Esophagus squamous epithelium (tissue), 5 donors: ENCODE results near the gene RTL1. TPM values are rescaled to one million over a fixed set of nuclear protein-coding genes. Genes with fewer than 3 reads are reported as not detected.

Experiments used
- DNase-seq: peaks from one replicate; lab custom pipeline; 2025; lab: John Stamatoyannopoulos, UW
- H3K27ac ChIP-seq, 4 donors: fragments of 200-600 bp; sonication (generic); one replicate each; pipeline ENCODE4 v1.5.1; 2016 to 2019; ENCODE audit warnings: mild to moderate bottlenecking in 1 of 4
- H3K27me3 ChIP-seq, 4 donors: fragments of 200-600 bp; sonication (generic); 1 replicate in 3 of 4; 2 replicates in 1 of 4; pipeline versions ENCODE4 v1.5.1 to v1.6.0; 2017 to 2021; ENCODE audit warnings: antibody characterized with exemption in 1 of 4
- H3K36me3 ChIP-seq, 3 donors: fragments of 200-600 bp; sonication (generic); one replicate each; pipeline ENCODE4 v1.5.1; 2016 to 2019
- H3K4me1 ChIP-seq, 3 donors: fragments of 200-600 bp; sonication (generic); one replicate each; pipeline ENCODE4 v1.5.1; 2017 to 2019
- H3K4me3 ChIP-seq, 4 donors: fragments of 200-600 bp; sonication (generic); 1 replicate in 3 of 4; 2 replicates in 1 of 4; pipeline ENCODE4 v1.5.1; 2016 to 2019; ENCODE audit warnings: mild to moderate bottlenecking in 2 of 4, moderate library complexity in 1 of 4
- H3K9me3 ChIP-seq, 3 donors: fragments of 200-600 bp; sonication (generic); one replicate each; pipeline ENCODE4 v1.5.1; 2016 to 2019
- POLR2A ChIP-seq, 4 donors: fragments of 450-650 bp; IDR thresholded peaks; one replicate each; pipeline ENCODE4 v1.6.1; 2017; ENCODE audit warnings: antibody characterized with exemption in 4 of 4, mild to moderate bottlenecking in 4 of 4, moderate library complexity in 3 of 4
- WGBS, 2 donors: methylation state at CpG; one replicate each; pipeline ENCODE4 v1.1.5; 2018; 5-methylcytosine and 5-hydroxymethylcytosine counted together
- intact Hi-C: fragments of 100-400 bp; cut with DNase I; formaldehyde crosslinking; loops from one replicate; pipeline ENCODE4 v1.15.0; 2022
- total RNA-seq, 4 donors: library from RNA; depleted of rRNA; stranded (reverse); fragments of >200 nt; gene quantifications; one replicate each; pipeline ENCODE4 v1.1.0, GENCODE V29; 2016
- TF ChIP-seq, protein P1 (sequence below), 6 experiments: fragments of 450-650 bp in 4 of 6; fragments of 200-600 bp in 2 of 6; sonication (generic) in 2 of 6; IDR thresholded peaks; one replicate each; pipeline ENCODE4 v1.5.1; 2016 to 2019; ENCODE audit warnings: antibody characterized with exemption in 6 of 6, mild to moderate bottlenecking in 4 of 6, moderate library complexity in 4 of 6
- donor health status: DM: yes; HTN: yes; CAD: no.

RTL1 gene
- total RNA-seq, 4 donors from 2014 or later: not detected

DNA sequence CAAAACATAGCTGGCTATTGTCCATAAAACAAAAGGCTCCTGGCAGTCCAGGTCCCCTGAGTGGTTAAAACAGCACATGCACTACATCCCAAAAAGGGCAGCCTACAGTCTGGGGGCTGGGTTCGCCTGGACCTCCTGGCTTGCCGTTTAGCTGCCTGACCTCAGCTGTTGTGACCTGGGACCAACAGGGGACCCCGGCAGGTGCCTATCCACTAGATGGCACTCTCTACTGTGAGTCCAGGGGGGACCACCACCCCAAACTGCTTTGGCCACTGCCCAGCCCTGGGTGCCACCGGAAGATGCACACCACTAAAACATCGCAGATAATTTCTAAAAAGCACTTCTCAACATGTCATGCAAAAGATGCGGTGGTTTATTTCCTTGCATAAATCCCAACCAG is 2.9 kb upstream of the RTL1 start:
- no peaks in the 10 kb centered on the region for H3K9me3 ChIP-seq
- H3K27me3 ChIP-seq: peaks cover 0 to 60% (median 0%) of the 10 kb centered on the region in 4 donors
- H3K4me1 ChIP-seq: peaks cover 0 to 6% (median 3%) of the 10 kb centered on the region in 3 donors
- intact Hi-C loops: no loop called here
- no peak overlapping the region for H3K4me3 ChIP-seq
- TF ChIP-seq, protein P1, sequence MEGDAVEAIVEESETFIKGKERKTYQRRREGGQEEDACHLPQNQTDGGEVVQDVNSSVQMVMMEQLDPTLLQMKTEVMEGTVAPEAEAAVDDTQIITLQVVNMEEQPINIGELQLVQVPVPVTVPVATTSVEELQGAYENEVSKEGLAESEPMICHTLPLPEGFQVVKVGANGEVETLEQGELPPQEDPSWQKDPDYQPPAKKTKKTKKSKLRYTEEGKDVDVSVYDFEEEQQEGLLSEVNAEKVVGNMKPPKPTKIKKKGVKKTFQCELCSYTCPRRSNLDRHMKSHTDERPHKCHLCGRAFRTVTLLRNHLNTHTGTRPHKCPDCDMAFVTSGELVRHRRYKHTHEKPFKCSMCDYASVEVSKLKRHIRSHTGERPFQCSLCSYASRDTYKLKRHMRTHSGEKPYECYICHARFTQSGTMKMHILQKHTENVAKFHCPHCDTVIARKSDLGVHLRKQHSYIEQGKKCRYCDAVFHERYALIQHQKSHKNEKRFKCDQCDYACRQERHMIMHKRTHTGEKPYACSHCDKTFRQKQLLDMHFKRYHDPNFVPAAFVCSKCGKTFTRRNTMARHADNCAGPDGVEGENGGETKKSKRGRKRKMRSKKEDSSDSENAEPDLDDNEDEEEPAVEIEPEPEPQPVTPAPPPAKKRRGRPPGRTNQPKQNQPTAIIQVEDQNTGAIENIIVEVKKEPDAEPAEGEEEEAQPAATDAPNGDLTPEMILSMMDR (IDR thresholded peaks at IDR 0.05): no peak
- TF ChIP-seq POLR2A (IDR thresholded peaks at IDR 0.05): no peak
- 58 to 100% methylated on average over 1 to 4 of the region's 6 CpGs for WGBS, 2 donors
- H3K27ac ChIP-seq: no peak overlapping the region
- no peak for DNase-seq
- no peaks in the 10 kb centered on the region for H3K36me3 ChIP-seq

- no peaks in the 10 kb centered on the region for H3K9me3 ChIP-seq
- WGBS, 2 donors: 79 to 90% methylated on average over 9 to 11 of the region's 12 CpGs
- no peak overlapping the region for H3K4me3 ChIP-seq
- H3K27ac ChIP-seq: no peak overlapping the region
- H3K36me3 ChIP-seq: no peaks in the 10 kb centered on the region
- DNase-seq: no peak
- peaks cover 0 to 73% (median 0%) of the 10 kb centered on the region in 4 donors for H3K27me3 ChIP-seq
- no peak for TF ChIP-seq POLR2A (IDR thresholded peaks at IDR 0.05)
- TF ChIP-seq, protein P1 (IDR thresholded peaks at IDR 0.05): no peak
- H3K4me1 ChIP-seq: peaks cover 0 to 8% (median 0%) of the 10 kb centered on the region in 3 donors
- intact Hi-C loops: no loop called here
Observed at GRCh38 chr14:100905166-100905565, 1.6 kb upstream of the RTL1 start.

GRCh38 chr14:100904307-100905087 is 975 bp upstream of the RTL1 start:
- H3K4me1 ChIP-seq: peaks cover 0 to 15% (median 0%) of the 10 kb centered on the region in 3 donors
- TF ChIP-seq, protein P1 (IDR thresholded peaks at IDR 0.05): peak in 1 of 6 experiments; percentile 7
- TF ChIP-seq POLR2A (IDR thresholded peaks at IDR 0.05): no peak
- H3K36me3 ChIP-seq: no peaks in the 10 kb centered on the region
- intact Hi-C loops: no loop called here
- H3K4me3 ChIP-seq: no peak overlapping the region
- peaks cover 0 to 79% (median 0%) of the 10 kb centered on the region in 4 donors for H3K27me3 ChIP-seq
- no peak for DNase-seq
- 36 to 52% methylated on average over 5 to 8 of the region's 45 CpGs for WGBS, 2 donors
- no peak overlapping the region for H3K27ac ChIP-seq
- H3K9me3 ChIP-seq: no peaks in the 10 kb centered on the region

DNA sequence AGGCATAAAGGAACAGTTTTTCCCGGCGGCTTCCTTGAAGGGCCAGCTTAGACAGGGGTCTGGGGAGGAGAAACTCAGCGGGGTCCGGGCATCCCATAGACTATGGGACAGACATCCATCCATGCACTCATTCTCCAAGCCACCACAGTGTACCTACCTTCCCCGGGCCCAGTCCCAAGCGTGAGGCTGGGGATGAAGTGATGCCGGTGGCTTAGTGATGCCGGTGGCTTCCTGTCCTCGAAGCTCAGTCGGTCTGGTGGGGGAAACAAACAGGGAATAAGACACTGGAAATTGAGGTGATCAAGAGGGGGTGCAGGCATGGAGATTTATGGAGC is 421 bp downstream of the RTL1 start:
- no peaks in the 10 kb centered on the region for H3K36me3 ChIP-seq
- H3K9me3 ChIP-seq: no peaks in the 10 kb centered on the region
- H3K27me3 ChIP-seq: peaks cover 0 to 93% (median 0%) of the 10 kb centered on the region in 4 donors
- intact Hi-C loops: no loop called here
- no peak for TF ChIP-seq POLR2A (IDR thresholded peaks at IDR 0.05)
- TF ChIP-seq, protein P1 (IDR thresholded peaks at IDR 0.05): no peak
- WGBS, 2 donors: 81 to 93% methylated on average over 8 of the region's 10 CpGs
- H3K4me1 ChIP-seq: peaks cover 0 to 19% (median 0%) of the 10 kb centered on the region in 3 donors
- H3K4me3 ChIP-seq: no peak overlapping the region
- no peak for DNase-seq
- no peak overlapping the region for H3K27ac ChIP-seq

DNA sequence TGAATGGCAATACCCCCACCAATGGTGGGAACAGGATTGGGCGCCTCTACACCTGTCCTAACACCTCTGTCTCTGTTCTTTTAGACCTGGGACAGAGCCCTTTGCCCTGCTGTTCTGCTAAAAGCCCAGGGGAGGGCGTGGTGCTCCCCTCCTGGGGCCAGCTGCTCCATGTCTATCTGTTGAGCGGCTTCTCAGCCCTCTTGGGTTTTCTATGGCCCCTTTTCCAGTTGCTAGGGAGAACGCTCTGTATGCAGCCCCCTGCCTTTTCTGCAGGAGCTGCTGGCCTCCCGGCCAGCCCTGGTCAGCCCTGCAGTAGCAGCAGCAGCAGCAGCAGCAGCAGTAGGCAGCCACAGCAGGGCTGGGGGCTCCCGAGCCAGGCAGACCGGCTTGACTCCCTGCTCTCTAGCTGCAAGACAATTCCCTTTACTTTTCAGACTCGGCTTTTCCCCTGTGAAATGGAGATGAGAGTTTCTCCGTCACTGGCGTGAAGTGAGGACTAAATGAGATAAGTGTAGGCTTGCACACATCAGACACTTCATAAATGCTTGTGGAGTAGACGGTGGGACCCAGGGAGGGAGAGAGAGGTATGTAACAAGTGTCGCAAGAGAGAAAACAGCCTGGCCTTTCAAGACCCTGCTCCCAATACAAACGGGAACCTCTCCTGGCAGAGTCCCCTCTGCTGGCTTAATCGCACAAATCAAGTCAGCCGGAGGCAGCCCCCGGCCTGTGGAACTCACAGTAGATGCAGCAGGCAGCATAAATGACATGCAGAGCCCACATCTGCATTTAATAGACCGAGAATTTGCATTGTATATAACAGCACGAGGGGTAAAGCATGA is 1.0 kb downstream of the RTL1 start:
- Histone ChIP-seq H3K4me1 (peaks cover 0 to 19% (median 0%) of the 10 kb centered on the region in 3 donors), H3K4me3 (no peak overlapping the region), H3K27me3 (peaks cover 0 to 93% (median 0%) of the 10 kb centered on the region in 4 donors), H3K27ac (no peak overlapping the region), H3K36me3 (no peaks in the 10 kb centered on the region), H3K9me3 (no peaks in the 10 kb centered on the region)
- TF ChIP-seq, protein P1 (IDR thresholded peaks at IDR 0.05): peak in 1 of 6 experiments; percentile 23
- no peak for TF ChIP-seq POLR2A (IDR thresholded peaks at IDR 0.05)
- DNase-seq: no peak
- WGBS, 2 donors: 76 to 87% methylated on average over 13 to 14 of the region's 18 CpGs
- intact Hi-C loops: no loop called here
